GM21515 (cell line): Measurements from ENCODE around the gene ZRANB2.

Experiments used
- ATAC-seq: cut with Tn5 transposase; IDR thresholded peaks from one replicate; pipeline ENCODE4 v1.9.1; 2021; ENCODE audit not compliant: unreplicated experiment

ZRANB2 gene

DNA sequence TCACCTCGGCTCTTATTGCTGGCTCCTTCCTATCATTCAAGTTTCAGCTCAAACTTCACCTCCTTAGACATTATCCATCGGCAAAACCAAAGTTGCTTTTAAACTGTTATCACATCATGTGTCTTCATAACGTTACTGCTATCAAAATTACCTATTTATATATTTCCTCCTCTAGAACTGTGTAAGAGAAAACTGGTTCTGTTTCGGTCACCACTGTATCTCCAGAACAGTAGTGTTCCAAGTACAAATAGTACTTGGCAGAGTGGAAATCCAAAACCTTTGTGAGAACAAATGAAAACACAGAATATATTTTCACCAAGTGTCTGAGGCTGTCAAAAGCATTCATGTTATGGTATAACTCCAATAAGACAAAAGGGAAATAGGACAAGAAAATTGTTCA is 9.1 kb downstream of the ZRANB2 start:
- ATAC-seq = no peak

GRCh38 chr1:71068325-71069240 is 12.3 kb downstream of the ZRANB2 start:
- peak; percentile 93 for ATAC-seq

DNA sequence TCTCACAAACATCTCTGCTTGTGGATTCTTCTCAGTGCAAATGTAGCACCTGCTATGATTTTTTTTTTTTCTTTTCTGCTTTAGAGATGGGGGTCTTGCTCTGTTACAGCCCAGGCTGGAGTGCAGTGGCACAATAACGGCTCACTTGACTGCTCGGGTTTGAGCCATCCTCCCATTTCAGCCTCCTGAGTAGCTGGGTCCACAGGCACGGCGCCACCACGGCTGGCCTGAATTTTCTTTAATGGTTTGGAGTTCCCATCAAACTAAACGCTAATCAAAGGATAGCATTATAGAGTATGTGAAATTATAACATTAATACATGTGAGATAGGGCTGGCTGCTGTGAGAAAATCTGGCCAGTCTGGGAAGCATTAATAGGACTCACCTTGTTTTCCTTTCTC is 26.0 kb downstream of the ZRANB2 start:
- no peak for ATAC-seq

DNA sequence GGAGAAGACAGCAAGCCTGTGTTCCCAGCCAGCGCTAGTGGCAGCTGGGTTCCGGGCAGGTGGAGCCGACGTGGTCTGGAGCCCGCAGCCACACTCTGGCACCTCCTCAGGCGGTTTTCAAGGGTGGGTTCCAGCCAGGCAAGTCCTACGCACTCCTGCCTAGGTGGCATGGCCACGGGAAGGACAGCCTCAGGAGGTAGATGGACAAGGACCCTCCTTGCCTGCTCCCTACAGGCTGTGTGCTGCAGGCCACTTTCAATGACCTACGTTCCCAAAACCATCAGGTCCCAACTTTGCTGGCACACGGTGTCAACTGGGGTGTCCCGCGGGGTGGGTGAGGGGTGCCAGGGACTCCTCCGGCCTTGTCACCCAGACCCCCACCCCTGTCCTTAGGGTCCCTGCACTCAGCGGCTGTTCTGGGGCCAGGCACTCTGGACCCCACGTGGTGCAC is 26.5 kb downstream of the ZRANB2 start:
- ATAC-seq = no peak

DNA sequence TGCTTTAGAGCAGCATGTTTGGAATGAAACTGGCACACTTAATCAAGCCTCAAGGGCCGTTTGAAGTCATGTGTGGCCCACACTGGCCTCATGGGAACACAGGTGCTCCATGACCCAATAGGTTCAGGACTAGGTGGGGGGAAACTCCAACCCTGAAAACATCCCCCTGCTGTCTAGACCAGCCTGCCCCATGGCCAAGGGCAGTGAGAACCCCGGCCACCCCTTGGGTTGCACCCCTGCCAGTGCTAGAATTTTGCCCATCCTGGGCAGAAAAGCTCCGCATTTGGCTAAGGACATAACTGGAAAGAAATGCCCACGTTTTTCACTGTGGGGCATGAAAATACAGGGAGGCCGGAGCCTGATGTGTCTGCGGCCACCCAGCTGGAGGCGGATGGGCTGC is 27.1 kb downstream of the ZRANB2 start:
- ATAC-seq = no peak

DNA sequence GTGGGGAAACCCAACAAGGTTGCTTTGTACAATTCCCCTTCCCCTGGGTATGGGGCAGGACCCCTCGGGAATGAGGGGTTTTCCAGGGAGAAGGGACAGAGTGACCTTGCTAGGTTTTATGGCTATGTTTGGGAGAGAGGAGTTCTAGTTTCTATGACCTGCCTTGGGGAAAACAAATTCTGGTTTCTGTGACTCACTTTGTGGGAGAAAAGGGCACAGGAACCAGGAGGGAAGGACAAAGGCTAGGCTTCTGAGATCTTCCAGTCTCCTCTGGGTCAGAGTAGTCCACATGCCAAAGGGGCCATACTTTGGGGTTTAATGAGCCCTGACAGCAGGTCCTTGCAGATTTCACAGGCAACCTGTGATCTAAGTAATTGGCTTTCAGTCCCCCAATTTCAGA is 27.7 kb downstream of the ZRANB2 start:
- no peak for ATAC-seq

DNA sequence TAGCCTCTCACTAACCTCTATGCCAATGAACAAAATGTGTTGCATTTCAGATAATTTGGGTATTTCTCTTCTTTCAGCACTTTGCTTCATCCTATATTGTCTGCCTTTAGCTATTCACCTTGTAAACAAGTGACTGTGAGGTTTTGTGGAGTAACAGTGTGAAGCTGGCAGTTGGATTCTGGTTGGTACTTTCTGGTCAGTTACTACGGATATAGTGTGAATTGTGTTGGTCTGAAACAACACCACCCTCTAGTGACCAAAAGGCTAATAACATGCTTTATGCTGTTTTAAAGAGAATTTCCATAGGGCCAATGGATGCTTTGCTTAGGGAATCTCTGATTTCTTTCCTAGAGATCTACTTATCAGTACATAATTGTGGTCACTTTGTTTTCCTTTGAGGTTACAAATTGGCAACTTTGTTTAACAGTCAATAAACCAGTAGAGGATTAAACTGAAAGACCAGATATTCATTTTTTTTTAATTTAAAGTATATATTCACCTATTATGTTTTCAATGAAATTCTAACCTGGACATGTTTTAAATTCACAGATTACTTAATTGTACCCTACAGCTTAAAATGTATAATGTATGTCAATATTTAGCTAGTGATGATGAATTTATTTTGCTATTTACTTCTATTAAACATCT is 30.8 kb downstream of the ZRANB2 start:
- peak; percentile 70 for ATAC-seq

DNA sequence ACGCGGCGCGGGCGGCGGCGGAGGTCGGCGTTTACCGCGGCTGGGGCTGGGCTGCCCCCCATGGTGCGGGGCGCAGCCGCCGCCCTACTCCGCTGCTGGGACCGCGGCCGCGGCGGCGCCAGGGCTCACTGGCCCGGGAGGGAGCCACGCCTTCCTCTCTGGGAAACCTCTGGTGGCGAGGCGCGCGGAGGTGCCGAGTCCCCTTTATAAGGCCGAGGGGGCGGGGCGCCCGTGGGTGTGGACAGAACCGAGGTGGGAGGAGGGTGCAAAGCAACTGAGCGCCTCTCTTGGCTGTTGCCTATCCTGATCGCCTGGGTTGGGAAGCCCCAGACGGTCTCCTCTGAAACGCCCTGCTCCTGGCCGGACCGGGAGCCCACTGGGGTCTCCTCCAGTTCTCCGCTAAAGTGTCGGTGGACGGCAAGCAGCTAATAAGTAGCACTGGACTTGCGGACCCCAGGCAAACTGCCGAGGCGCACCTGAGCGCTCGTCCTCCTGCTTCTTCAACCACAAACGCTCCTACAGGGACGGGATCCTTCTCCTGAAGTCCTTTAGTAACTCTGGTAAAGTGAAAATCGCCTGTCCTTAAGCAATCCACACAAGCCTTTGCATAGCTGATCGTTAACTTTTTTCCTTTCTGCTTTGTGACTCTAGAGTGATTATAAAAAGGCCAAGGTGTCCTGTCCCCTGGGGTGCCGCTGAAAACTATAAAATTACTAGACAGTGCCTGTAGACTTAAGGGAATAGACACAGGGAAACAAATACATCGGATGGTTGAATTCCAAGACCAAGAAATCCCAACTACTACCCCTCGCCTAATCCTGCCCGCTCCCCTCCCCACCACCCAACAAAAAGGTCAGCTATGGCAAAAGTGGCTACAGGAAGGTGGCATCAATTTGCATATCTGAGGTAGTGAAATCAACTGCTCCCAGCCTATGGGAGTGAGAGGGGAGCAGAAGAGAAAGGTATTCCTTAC is 32.9 kb downstream of the ZRANB2 start, which contains the start of gene PTGER3:
TSS of gene PTGER3 (minus strand) at position 182 of the 973 bp plus-strand sequence. CDS start 239 bp downstream, outside the sequence.
- ATAC-seq = no peak

- no peak for ATAC-seq
Measured at GRCh38 chr1:71046891-71047634, 33.8 kb downstream of the ZRANB2 start.

DNA sequence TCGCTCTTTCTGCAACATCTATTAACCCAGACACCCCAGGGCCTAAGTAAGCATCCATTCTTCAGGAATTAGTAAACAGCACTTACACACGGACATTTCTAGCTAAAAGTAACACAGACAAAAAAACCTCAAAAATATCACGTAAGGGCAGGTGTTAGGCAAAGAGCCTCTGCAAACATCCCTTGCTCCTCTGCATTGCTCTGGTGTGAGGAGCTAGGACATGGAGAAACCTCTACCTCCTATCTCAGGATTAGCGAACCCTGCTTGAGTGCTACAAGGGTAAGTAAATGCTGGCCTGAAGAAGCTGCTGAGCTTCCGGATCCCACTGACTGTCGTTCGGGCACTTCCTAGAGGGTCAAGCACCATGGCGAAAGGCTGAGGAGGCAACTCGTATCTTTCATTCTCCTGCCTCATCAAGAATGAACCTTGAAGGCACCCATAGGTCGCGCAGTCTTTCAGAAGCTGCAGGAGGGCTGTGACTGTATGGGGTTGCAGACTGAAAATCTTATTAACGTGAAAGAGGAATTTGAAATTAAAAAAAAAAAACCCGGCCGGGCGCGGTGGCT is 35.3 kb downstream of the ZRANB2 start:
- ATAC-seq = no peak

- no peak for ATAC-seq
Measured at GRCh38 chr1:71044833-71045232, 36.0 kb downstream of the ZRANB2 start.

- ATAC-seq = no peak
Measured at GRCh38 chr1:71043065-71043464, 37.8 kb downstream of the ZRANB2 start.

GRCh38 chr1:71041806-71042205 is 39.0 kb downstream of the ZRANB2 start:
- ATAC-seq = no peak

GRCh38 chr1:71039661-71040262 is 41.1 kb downstream of the ZRANB2 start:
- ATAC-seq = no peak

DNA sequence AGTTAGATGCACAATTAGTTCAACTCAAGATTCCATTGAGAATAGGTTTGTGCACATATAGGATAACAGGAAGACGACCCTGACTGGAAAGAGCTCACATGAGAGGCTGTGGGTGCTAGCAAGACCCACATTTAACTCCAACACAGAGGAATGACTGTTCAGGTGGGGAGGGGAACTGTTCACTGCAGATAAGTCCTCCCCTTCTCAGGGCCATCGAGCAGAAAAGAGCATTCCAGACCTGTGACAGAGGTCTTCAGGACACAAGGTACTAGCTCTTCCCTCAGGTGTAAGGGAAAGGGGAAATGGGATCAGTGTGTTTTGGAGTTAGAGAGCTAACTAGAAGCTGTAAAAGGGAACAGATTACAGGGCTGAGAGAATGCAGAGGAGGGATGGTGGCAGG is 41.9 kb downstream of the ZRANB2 start:
- no peak for ATAC-seq

DNA sequence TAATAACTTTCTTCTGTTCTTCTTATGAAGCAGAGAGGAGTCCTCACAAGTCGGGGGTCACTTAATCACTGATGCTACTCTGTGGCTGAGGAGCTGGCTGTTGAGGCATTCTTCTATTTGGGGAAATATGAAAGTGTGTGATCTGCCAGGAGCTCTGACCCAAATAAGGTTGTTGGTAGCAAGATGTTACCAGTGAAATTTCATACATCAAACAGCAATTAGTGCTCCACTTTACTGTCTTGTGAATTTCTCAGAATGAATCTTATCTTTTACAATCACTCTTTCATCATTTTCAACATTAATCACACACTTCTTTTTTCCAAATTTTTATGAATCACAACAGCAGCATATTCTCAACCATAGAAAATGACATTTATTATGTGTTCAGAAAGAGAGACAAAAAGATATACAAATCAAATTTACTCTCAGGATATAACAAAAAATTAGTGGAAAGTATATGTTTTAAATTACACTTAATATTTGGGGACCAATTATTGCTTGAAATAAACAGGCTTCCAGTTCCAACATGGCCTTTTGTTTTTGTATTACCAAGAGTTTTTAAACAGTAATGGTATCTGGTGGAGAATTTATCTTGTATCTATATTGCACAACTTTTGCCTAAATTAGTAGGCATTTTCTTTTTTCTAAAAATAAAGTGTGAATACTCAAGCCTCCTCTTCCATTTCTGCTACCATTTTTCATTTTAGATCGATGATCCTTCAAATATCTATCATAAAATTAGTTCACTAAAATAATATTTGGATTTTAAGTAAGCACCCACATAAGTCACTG is 42.8 kb downstream of the ZRANB2 start:
- no peak for ATAC-seq

- no peak for ATAC-seq
Measured at GRCh38 chr1:71037066-71037465, 43.8 kb downstream of the ZRANB2 start.

DNA sequence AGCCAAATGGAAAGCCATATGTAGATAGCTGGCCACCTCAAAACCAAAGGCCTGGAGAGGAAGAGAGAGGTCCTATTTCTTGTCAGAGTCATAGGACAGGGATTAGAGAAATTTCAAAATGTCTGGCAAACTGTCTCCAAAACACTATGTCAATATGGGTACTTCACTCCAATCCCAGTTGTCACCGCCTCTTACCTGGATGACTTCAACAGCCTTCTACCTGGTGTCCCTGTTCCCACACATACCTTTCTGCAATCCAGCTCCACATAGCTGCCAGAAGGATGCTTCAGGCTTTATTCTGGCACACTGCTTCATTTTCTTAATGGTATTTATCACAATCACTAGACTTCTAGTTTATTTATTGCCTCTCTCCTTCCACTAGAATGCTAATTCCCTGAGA is 47.7 kb downstream of the ZRANB2 start:
- ATAC-seq = no peak

DNA sequence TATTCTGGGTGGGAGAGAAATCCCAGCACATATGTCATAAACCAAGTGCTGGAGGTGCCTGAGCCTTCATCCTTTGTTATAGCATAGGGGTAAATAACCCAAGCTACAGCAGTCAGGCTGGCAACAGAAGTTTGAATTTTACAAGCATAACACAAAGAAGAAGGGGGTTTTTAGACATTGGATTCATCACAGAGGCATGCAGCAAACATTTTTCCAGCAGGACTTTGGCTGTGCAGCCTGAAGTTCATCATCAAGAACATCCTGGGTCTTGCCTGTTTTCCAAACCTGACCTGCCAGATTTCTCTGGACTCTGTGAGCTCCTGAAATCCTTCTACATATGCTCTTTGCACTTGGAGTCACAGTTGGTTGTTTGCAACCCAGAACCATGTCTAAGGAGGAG is 49.4 kb downstream of the ZRANB2 start:
- ATAC-seq = no peak
